ENCODE results near the gene NAP1L4.

NAP1L4 gene

DNA sequence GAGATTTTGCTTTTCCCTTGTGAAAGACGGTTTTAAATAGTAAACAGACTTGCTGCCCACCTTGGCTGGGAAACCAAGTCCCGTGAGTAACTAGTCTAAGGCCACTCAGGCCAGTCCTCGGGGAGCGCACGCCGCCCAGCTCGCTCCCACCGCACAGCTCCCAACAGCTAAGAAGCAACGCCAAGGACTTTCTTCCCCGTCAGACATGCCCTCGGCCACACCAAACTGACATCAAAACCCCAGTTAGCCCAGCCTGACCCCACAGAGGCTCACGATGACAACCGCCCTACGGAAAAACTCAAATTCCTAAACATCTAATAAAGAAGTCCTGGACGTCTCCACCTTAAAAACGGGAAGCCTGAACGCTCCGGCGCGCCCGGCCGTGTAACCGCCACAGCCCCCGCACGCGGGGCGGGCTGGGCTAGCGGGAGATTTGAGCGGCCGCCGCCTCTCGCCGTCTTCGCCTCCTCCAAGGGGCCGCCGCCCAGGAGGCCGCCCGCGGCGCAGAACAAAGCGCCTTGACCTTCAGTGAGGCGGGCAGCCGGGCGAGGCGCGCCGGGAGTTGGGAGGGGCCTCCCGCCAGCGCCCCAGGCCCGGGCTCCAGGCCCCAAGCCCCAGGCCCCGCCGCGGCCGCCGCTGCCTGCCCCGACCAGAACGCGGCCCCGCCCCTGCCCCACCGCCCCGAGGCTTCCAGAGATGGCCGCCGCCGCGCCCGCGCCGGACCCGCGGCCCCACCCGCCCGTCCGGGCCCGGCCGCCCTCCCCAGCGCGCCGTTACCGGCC, 486 bp downstream of the NAP1L4 start:
- peaks cover 17% of the 10 kb centered on the region for H3K36me3 ChIP-seq (replicated peaks; ENCODE audit: low read depth, low read length)
- H3K27ac ChIP-seq (ENCODE audit: low read length), result peak overlapping the region; percentile 49
- peak overlapping the region; percentile 95 for H3K4me2 ChIP-seq (ENCODE audit: low read length)
- TF ChIP-seq EZH2phosphoT487 (IDR thresholded peaks at IDR 0.05; ENCODE audit: low read depth), result no peak
- TF ChIP-seq, protein P1, sequence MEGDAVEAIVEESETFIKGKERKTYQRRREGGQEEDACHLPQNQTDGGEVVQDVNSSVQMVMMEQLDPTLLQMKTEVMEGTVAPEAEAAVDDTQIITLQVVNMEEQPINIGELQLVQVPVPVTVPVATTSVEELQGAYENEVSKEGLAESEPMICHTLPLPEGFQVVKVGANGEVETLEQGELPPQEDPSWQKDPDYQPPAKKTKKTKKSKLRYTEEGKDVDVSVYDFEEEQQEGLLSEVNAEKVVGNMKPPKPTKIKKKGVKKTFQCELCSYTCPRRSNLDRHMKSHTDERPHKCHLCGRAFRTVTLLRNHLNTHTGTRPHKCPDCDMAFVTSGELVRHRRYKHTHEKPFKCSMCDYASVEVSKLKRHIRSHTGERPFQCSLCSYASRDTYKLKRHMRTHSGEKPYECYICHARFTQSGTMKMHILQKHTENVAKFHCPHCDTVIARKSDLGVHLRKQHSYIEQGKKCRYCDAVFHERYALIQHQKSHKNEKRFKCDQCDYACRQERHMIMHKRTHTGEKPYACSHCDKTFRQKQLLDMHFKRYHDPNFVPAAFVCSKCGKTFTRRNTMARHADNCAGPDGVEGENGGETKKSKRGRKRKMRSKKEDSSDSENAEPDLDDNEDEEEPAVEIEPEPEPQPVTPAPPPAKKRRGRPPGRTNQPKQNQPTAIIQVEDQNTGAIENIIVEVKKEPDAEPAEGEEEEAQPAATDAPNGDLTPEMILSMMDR (IDR thresholded peaks at IDR 0.05; ENCODE audit: low read depth, low read length), result no peak
- H4K20me1 ChIP-seq (ENCODE audit: insufficient read depth, low read length), result peaks cover 36% of the 10 kb centered on the region
- H3K79me2 ChIP-seq (ENCODE audit: low read length), result peaks cover 61% of the 10 kb centered on the region
- H3K4me1 ChIP-seq (ENCODE audit: low read length), result peaks cover 37% of the 10 kb centered on the region
- H3K4me3 ChIP-seq (ENCODE audit: low read length), result peak overlapping the region; percentile 93
- no peak overlapping the region for H2AFZ ChIP-seq (ENCODE audit: low read depth, low read length)
- H3K9me3 ChIP-seq (ENCODE audit: insufficient read depth, low read length), result no peaks in the 10 kb centered on the region
- H3K9ac ChIP-seq (ENCODE audit: low read length), result peak overlapping the region; percentile 86
- no peaks in the 10 kb centered on the region for H3K27me3 ChIP-seq (ENCODE audit: low read depth, low read length)

DNA sequence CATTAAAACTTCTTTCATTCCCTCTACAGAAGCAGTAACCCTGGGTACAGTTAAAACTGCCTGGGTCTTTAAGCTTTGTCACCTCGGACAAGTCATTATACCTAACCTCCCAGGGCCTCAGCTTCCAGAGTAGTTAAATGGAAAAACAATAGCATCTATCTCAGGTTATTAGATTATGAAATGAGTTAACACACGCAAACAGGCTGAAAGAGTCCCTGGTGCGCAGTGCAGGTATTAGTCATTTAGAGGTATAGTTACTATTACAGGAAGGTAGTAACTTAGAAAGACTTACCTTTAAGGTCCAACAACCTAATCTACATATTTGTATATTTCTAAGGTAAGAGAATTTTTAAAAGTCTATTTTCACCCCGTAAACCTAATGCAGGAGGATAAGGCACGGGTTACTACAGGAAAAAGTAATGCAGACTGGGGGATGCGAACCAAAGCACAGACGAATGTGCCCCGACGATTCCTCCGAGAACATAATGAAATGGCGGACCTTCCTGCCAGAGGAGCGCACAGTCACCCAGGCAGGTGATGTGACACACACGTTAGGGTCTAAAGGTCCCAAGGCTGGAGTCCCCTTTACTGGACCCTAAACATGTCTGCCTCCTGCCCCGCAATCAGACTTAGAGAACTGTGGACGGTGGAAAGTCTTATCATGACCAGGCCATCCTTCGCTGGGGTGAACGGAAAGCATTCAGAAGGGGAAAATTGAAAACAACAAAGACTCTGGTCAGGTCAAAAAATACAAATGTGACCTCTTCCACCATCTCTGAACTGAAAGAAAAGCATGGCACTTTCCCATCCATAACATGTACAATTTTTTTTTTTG, 1.3 kb downstream of the NAP1L4 start:
- H4K20me1 ChIP-seq (ENCODE audit: insufficient read depth, low read length), result peaks cover 36% of the 10 kb centered on the region
- no peaks in the 10 kb centered on the region for H3K9me3 ChIP-seq (ENCODE audit: insufficient read depth, low read length)
- peak overlapping the region; percentile 95 for H3K4me2 ChIP-seq (ENCODE audit: low read length)
- peaks cover 69% of the 10 kb centered on the region for H3K79me2 ChIP-seq (ENCODE audit: low read length)
- peaks cover 17% of the 10 kb centered on the region for H3K36me3 ChIP-seq (replicated peaks; ENCODE audit: low read depth, low read length)
- H2AFZ ChIP-seq (ENCODE audit: low read depth, low read length), result no peak overlapping the region
- H3K4me3 ChIP-seq (ENCODE audit: low read length), result peak overlapping the region; percentile 93
- TF ChIP-seq, protein P1 (IDR thresholded peaks at IDR 0.05; ENCODE audit: low read depth, low read length), result no peak
- TF ChIP-seq EZH2phosphoT487 (IDR thresholded peaks at IDR 0.05; ENCODE audit: low read depth), result no peak
- no peaks in the 10 kb centered on the region for H3K27me3 ChIP-seq (ENCODE audit: low read depth, low read length)
- H3K9ac ChIP-seq (ENCODE audit: low read length), result peak overlapping the region; percentile 86
- peaks cover 37% of the 10 kb centered on the region for H3K4me1 ChIP-seq (ENCODE audit: low read length)
- peak overlapping the region; percentile 49 for H3K27ac ChIP-seq (ENCODE audit: low read length)

DNA sequence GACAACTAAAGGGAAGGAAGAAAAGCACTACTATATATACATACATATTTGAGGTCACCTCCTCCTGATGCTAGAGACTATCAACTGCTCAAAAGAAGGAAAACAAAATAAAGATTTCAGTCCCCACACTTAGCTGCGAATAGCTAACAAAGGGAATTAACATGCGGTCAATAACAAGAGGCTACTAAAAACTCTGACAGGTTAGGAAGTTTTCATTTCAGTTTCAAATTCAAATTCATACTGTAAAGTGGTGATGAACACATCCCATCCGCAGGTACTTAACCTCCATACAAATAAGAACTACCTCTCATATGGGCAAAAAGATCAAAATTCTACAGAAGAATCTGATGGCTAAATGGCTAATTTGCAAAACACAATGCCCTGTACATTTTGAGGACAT, 2.6 kb downstream of the NAP1L4 start:
- H3K4me3 ChIP-seq (ENCODE audit: low read length), result peak overlapping the region; percentile 93
- peaks cover 41% of the 10 kb centered on the region for H4K20me1 ChIP-seq (ENCODE audit: insufficient read depth, low read length)
- H3K4me2 ChIP-seq (ENCODE audit: low read length), result peak overlapping the region; percentile 95
- no peaks in the 10 kb centered on the region for H3K9me3 ChIP-seq (ENCODE audit: insufficient read depth, low read length)
- 0 out of 2 replicates have a peak overlapping the region, but pooled peaks have one; percentile 11 for H3K27ac ChIP-seq (ENCODE audit: low read length)
- H3K9ac ChIP-seq (ENCODE audit: low read length), result peak overlapping the region; percentile 86
- peaks cover 81% of the 10 kb centered on the region for H3K79me2 ChIP-seq (ENCODE audit: low read length)
- H3K27me3 ChIP-seq (ENCODE audit: low read depth, low read length), result no peaks in the 10 kb centered on the region
- TF ChIP-seq, protein P1 (IDR thresholded peaks at IDR 0.05; ENCODE audit: low read depth, low read length), result no peak
- TF ChIP-seq EZH2phosphoT487 (IDR thresholded peaks at IDR 0.05; ENCODE audit: low read depth), result no peak
- H2AFZ ChIP-seq (ENCODE audit: low read depth, low read length), result no peak overlapping the region
- peaks cover 37% of the 10 kb centered on the region for H3K4me1 ChIP-seq (ENCODE audit: low read length)
- peaks cover 18% of the 10 kb centered on the region for H3K36me3 ChIP-seq (replicated peaks; ENCODE audit: low read depth, low read length)

DNA sequence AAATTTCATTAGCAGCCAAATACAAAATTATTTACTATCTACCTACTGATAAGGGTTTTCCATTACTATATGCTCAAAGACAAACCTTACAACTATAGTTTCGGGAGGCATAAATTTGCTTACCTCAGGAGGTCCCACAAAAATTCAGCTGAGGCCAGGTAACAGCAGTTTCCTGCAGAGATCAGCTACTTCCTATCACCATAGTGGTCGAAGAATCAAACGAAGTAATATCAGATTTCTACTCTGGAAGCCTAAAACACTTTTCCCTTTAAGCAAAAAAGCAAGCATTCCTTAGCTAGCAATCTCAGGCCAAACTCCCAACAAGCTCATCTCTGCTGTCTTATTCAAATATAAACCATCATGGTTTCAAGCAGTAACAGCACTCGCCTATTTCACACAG, 3.1 kb downstream of the NAP1L4 start:
- peak overlapping the region; percentile 95 for H3K4me2 ChIP-seq (ENCODE audit: low read length)
- peaks cover 87% of the 10 kb centered on the region for H3K79me2 ChIP-seq (ENCODE audit: low read length)
- H3K27me3 ChIP-seq (ENCODE audit: low read depth, low read length), result no peaks in the 10 kb centered on the region
- peak overlapping the region; percentile 86 for H3K9ac ChIP-seq (ENCODE audit: low read length)
- no peak overlapping the region for H2AFZ ChIP-seq (ENCODE audit: low read depth, low read length)
- peaks cover 46% of the 10 kb centered on the region for H4K20me1 ChIP-seq (ENCODE audit: insufficient read depth, low read length)
- peaks cover 19% of the 10 kb centered on the region for H3K36me3 ChIP-seq (replicated peaks; ENCODE audit: low read depth, low read length)
- peak overlapping the region; percentile 11 for H3K27ac ChIP-seq (ENCODE audit: low read length)
- TF ChIP-seq, protein P1 (IDR thresholded peaks at IDR 0.05; ENCODE audit: low read depth, low read length), result no peak
- TF ChIP-seq EZH2phosphoT487 (IDR thresholded peaks at IDR 0.05; ENCODE audit: low read depth), result no peak
- peak overlapping the region; percentile 93 for H3K4me3 ChIP-seq (ENCODE audit: low read length)
- no peaks in the 10 kb centered on the region for H3K9me3 ChIP-seq (ENCODE audit: insufficient read depth, low read length)
- H3K4me1 ChIP-seq (ENCODE audit: low read length), result peaks cover 34% of the 10 kb centered on the region

Data from OCI-LY3 (cell line).